Stimulated activated CD8-positive, alpha-beta memory T cell treated with anti-CD3 and anti-CD28 coated beads, Interleukin-12 subunit alpha, Interleukin-12 subunit beta, amount 100 ng/mL, for 4 hours (primary cell): ENCODE results near the gene ADAMTS17.
"Not testable (repeated sequence)": the region's sequence is repeated elsewhere in the genome, so short reads cannot be mapped to it uniquely, and the experiment has no call there.

Source experiments
- DNase-seq: peaks from one replicate; pipeline ENCODE4 v3.0.0-alpha.2; 2020; ENCODE audit warnings: low read depth

The ADAMTS17 gene

GRCh38 chr15:100078511-100079220 lies 263.1 kb downstream of the ADAMTS17 start:
- no peak for DNase-seq

GRCh38 chr15:100075229-100075628 lies 266.5 kb downstream of the ADAMTS17 start:
- no peak for DNase-seq

GRCh38 chr15:100073982-100074381 lies 267.8 kb downstream of the ADAMTS17 start:
- no peak for DNase-seq

GRCh38 chr15:100066521-100067280 lies 275.1 kb downstream of the ADAMTS17 start:
- DNase-seq: not testable (repeated sequence)

- no peak for DNase-seq
These were observed 279.8 kb downstream of the ADAMTS17 start for GRCh38 chr15:100061944-100062343.

GRCh38 chr15:100060276-100060926 lies 281.4 kb downstream of the ADAMTS17 start:
- DNase-seq: no peak

GRCh38 chr15:100059521-100059920 lies 282.3 kb downstream of the ADAMTS17 start:
- DNase-seq: no peak

- no peak for DNase-seq
These were observed 282.7 kb downstream of the ADAMTS17 start for GRCh38 chr15:100059094-100059493.

GRCh38 chr15:100058458-100058857 lies 283.3 kb downstream of the ADAMTS17 start:
- DNase-seq: no peak

- no peak for DNase-seq
These were observed 284.5 kb downstream of the ADAMTS17 start for GRCh38 chr15:100057281-100057680.

GRCh38 chr15:100056411-100057072 lies 285.2 kb downstream of the ADAMTS17 start:
- no peak for DNase-seq

GRCh38 chr15:100055821-100056220 lies 286.0 kb downstream of the ADAMTS17 start:
- DNase-seq: no peak

- DNase-seq: no peak
These were observed 287.2 kb downstream of the ADAMTS17 start for GRCh38 chr15:100054539-100054938.

GRCh38 chr15:100053474-100054121 lies 288.2 kb downstream of the ADAMTS17 start:
- DNase-seq: no peak

GRCh38 chr15:100052716-100053473 lies 288.9 kb downstream of the ADAMTS17 start:
- DNase-seq: no peak

GRCh38 chr15:100050877-100051786 lies 290.6 kb downstream of the ADAMTS17 start:
- no peak for DNase-seq

- DNase-seq: no peak
These were observed 291.6 kb downstream of the ADAMTS17 start for GRCh38 chr15:100049936-100050876.

GRCh38 chr15:100049483-100049882 lies 292.3 kb downstream of the ADAMTS17 start:
- no peak for DNase-seq

- DNase-seq: no peak
These were observed 293.0 kb downstream of the ADAMTS17 start for GRCh38 chr15:100048736-100049135.
